Spleen (tissue), 11 donors: ENCODE results near the gene SULT6B1. TPM values are rescaled to one million over a fixed set of nuclear protein-coding genes. Genes with fewer than 3 reads are reported as not detected.
"Not testable (repeated sequence)": the region's sequence is repeated elsewhere in the genome, so short reads cannot be mapped to it uniquely, and the experiment has no call there.

Source experiments
- DNase-seq: peaks from one replicate; pipeline ENCODE4 v3.0.0-alpha.2; 2020
- H3K27ac ChIP-seq, 8 donors: fragments of 200-600 bp; sonication (generic) in 7 of 8; 1 replicate in 4 of 8; 2 replicates in 4 of 8; pipeline versions ENCODE4 v1.5.0 to v1.8.0; 2016 to 2021; ENCODE audit warnings: inconsistent platforms in 4 of 8, mild to moderate bottlenecking in 4 of 8, moderate library complexity in 1 of 8
- H3K27me3 ChIP-seq, 7 donors: fragments of 200-600 bp; sonication (generic) in 6 of 7; replicated peaks in 1 of 7; 1 replicate in 4 of 7; 2 replicates in 3 of 7; pipeline versions ENCODE4 v1.5.0 to v1.8.0; 2016 to 2021; ENCODE audit warnings: inconsistent platforms in 3 of 7, mild to moderate bottlenecking in 1 of 7
- H3K36me3 ChIP-seq, 6 donors: fragments of 200-600 bp; sonication (generic) in 5 of 6; 1 replicate in 4 of 6; 2 replicates in 2 of 6; pipeline versions ENCODE4 v1.5.0 to v1.8.0; 2016 to 2021; ENCODE audit warnings: inconsistent platforms in 2 of 6
- H3K4me1 ChIP-seq, 6 donors: fragments of 200-600 bp; sonication (generic) in 5 of 6; 1 replicate in 3 of 6; 2 replicates in 3 of 6; pipeline versions ENCODE4 v1.5.0 to v1.8.0; 2016 to 2021; ENCODE audit warnings: inconsistent platforms in 3 of 6
- H3K4me3 ChIP-seq, 8 donors: fragments of 200-600 bp; sonication (generic) in 7 of 8; 1 replicate in 4 of 8; 2 replicates in 4 of 8; pipeline versions ENCODE4 v1.5.0 to v1.8.0; 2016 to 2021; ENCODE audit warnings: inconsistent platforms in 4 of 8, mild to moderate bottlenecking in 4 of 8, moderate library complexity in 2 of 8
- H3K9me3 ChIP-seq, 8 donors: fragments of 200-600 bp; sonication (generic) in 7 of 8; 1 replicate in 4 of 8; 2 replicates in 4 of 8; pipeline versions ENCODE4 v1.5.0 to v1.8.0; 2016 to 2021; ENCODE audit warnings: inconsistent platforms in 4 of 8
- POLR2A ChIP-seq, 3 donors: fragments of 450-650 bp; IDR thresholded peaks; one replicate each; pipeline ENCODE4 v1.5.1; 2017; ENCODE audit warnings: antibody characterized with exemption in 3 of 3, mild to moderate bottlenecking in 1 of 3
- POLR2AphosphoS5 ChIP-seq, 3 donors: sonication (generic); formaldehyde crosslinking; IDR thresholded peaks; one replicate each; pipeline ENCODE4 v1.5.1; 2017; ENCODE audit warnings: antibody characterized with exemption in 3 of 3
- WGBS, 5 donors: extraction: QIAGEN DNeasy Blood & Tissue Kit in 3 of 5; methylation state at CpG; one replicate each; pipeline versions ENCODE4 v1.1.5 to v1.1.7; 2013 to 2018; 5-methylcytosine and 5-hydroxymethylcytosine counted together
- intact Hi-C: fragments of 100-400 bp; cut with DNase I; formaldehyde crosslinking; loops from one replicate; pipeline ENCODE4 v1.15.0; 2023; ENCODE audit warnings: low total_unique reads
- polyA plus RNA-seq, 3 donors: library from polyadenylated mRNA; stranded (reverse); fragments of 200-250 nt; gene quantifications; one replicate each; pipeline ENCODE4 v1.2.1, GENCODE V29; 2013
- total RNA-seq, 7 donors: library from RNA; depleted of rRNA in 3 of 7; stranded (reverse); fragments of >200 nt in 3 of 7; fragmentation: NEBNext Ultra II Directional in 4 of 7; extraction: Animal tissue kit (Norgen Biotek cat#: 25700) in 4 of 7; gene quantifications; one replicate each; pipeline versions ENCODE4 v1.1.0 to v1.2.1, GENCODE V29; 2016 to 2021
- TF ChIP-seq, protein P1 (sequence below), 11 experiments: fragments of 200-600 bp in 7 of 11; fragments of 450-650 bp in 4 of 11; sonication (generic) in 4 of 11; IDR thresholded peaks in 8 of 11; conservative IDR thresholded peaks in 3 of 11; 1 replicate in 7 of 11; 2 replicates in 4 of 11; pipeline versions ENCODE4 v1.4.0 to v1.8.0; 2016 to 2021; ENCODE audit warnings: antibody characterized with exemption in 11 of 11, inconsistent platforms in 4 of 11, mild to moderate bottlenecking in 1 of 11
- donor health status: healthy with polysubstance abuse.
- donor health status: DM: no; HTN: no; CAD: no; lungs with moderate emphysema.
- donor health status: DM: no; HTN: no; CAD: no.
- donor health status: Bipolar disorder and iron deficiency.
- donor health status: healthy.
- donor health status: DM: no; HTN: no; CAD: no.
- donor health status: DM: yes; HTN: yes; CAD: no.

The SULT6B1 gene
- total and polyA plus RNA-seq, 10 donors = not detected

DNA sequence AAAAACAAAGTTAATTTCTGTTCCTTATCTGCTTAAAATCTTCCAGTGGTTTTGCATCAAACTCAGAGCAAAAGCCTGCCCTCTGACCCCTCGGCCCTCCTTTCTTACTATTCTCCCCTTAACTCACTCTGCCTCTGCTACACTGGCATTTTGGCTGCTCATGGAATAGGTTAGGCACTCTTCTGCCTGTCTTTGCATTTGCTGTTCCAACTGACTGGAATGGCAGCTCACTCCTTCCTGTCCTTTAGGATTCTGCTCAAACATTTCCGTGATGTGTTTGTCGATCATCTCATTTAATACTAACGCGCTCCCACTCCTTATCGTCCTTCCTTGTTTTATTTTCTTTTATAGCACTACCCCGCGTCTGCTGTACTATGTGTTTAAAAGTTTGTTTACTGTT lies 42.1 kb upstream of the SULT6B1 start:
- intact Hi-C loops = no loop called here
- H3K36me3 ChIP-seq = peaks cover 0 to 41% (median 22%) of the 10 kb centered on the region in 6 donors
- WGBS, 5 donors = 1 to 3% (median 1%) methylated on average over 8 of the region's 8 CpGs
- peak overlapping the region; percentile 83 to 98 (median 94) for H3K27ac ChIP-seq
- H3K27me3 ChIP-seq = no peaks in the 10 kb centered on the region
- no peak for DNase-seq
- peak overlapping the region; percentile 68 to 90 (median 77) for H3K4me3 ChIP-seq
- no peaks in the 10 kb centered on the region for H3K9me3 ChIP-seq
- H3K4me1 ChIP-seq = peaks cover 25 to 82% (median 58%) of the 10 kb centered on the region in 6 donors
- TF ChIP-seq, protein P1, sequence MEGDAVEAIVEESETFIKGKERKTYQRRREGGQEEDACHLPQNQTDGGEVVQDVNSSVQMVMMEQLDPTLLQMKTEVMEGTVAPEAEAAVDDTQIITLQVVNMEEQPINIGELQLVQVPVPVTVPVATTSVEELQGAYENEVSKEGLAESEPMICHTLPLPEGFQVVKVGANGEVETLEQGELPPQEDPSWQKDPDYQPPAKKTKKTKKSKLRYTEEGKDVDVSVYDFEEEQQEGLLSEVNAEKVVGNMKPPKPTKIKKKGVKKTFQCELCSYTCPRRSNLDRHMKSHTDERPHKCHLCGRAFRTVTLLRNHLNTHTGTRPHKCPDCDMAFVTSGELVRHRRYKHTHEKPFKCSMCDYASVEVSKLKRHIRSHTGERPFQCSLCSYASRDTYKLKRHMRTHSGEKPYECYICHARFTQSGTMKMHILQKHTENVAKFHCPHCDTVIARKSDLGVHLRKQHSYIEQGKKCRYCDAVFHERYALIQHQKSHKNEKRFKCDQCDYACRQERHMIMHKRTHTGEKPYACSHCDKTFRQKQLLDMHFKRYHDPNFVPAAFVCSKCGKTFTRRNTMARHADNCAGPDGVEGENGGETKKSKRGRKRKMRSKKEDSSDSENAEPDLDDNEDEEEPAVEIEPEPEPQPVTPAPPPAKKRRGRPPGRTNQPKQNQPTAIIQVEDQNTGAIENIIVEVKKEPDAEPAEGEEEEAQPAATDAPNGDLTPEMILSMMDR (IDR thresholded peaks at IDR 0.05 in 8 of 11, conservative IDR thresholded peaks at IDR 0.05 in 3 of 11) = no peak
- no peak for TF ChIP-seq POLR2A (IDR thresholded peaks at IDR 0.05)
- TF ChIP-seq POLR2AphosphoS5 (IDR thresholded peaks at IDR 0.05) = no peak

DNA sequence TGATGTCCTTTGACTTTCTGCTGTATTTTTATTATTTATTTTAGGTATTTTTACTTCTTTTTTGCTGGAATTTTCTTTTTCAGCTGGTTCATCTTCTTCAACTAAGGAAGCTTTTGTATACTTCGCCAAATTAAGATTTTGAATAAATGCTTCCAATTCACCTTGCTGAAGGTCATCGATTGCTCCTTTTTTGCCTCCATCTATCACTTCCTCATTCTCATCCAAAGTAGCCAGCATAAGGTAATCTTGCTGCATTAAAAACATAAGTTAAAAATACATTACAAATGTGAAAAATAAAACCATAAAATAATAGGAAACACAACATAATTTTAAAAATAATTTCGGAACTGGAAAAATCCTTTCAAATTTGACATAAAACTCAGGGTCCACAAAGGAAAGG lies 40.3 kb upstream of the SULT6B1 start:
- intact Hi-C loops = no loop called here
- DNase-seq = no peak
- WGBS, 5 donors = 94 to 97% (median 95%) methylated on average over 3 of the region's 3 CpGs
- H3K27ac ChIP-seq = no peak overlapping the region
- peaks cover 0 to 32% (median 22%) of the 10 kb centered on the region in 6 donors for H3K36me3 ChIP-seq
- H3K27me3 ChIP-seq = no peaks in the 10 kb centered on the region
- H3K4me1 ChIP-seq = peaks cover 27 to 85% (median 58%) of the 10 kb centered on the region in 6 donors
- TF ChIP-seq POLR2A (IDR thresholded peaks at IDR 0.05) (no peak), POLR2AphosphoS5 (IDR thresholded peaks at IDR 0.05) (no peak)
- TF ChIP-seq, protein P1 (IDR thresholded peaks at IDR 0.05 in 8 of 11, conservative IDR thresholded peaks at IDR 0.05 in 3 of 11) = no peak
- no peaks in the 10 kb centered on the region for H3K9me3 ChIP-seq
- H3K4me3 ChIP-seq = no peak overlapping the region

DNA sequence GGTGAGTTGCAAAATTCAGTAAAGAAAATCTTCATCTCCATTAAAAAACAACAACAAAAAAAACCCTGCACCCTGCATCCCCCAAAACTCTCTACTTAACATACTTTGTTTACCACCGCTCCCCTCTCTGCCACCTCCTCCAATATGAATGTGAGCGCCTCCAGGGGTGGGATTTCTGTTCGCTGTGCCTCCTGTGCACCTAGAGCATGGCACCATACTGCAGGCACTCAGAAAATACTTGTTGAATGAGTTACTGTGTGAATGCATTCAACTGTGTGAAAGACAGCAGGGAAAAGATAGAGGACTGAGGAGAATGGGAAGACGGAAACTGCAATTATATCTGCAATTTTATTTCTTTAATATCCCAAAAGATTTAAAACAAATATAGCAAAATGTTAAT lies 38.4 kb upstream of the SULT6B1 start:
- 94 to 98% (median 95%) methylated on average over 4 of the region's 4 CpGs for WGBS, 5 donors

DNA sequence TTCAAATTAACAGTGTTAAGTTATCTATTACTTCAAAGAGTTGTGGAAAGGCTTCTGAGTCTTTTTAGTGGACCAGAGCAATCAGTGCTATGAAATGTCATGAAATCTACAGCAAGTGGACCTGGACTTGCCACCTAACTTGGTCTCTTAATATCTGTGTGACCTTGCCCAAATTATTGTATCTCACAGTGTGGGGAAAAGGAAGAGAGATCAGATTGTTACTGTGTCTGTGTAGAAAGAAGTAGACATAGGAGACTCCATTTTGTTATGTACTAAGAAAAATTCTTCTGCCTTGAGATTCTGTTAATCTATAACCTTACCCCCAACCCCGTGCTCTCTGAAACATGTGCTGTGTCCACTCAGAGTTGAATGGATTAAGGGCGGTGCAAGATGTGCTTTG lies 36.7 kb upstream of the SULT6B1 start:
- DNase-seq, H3K9me3 ChIP-seq, H3K27ac ChIP-seq, H3K27me3 ChIP-seq, intact Hi-C loops, H3K4me3 ChIP-seq: not testable (repeated sequence)
- H3K4me1 ChIP-seq = peaks cover 14 to 68% (median 35%) of the 10 kb centered on the region in 6 donors
- WGBS, 5 donors = 100% methylated on average over 1 of the region's 2 CpGs; no CpG with 5 or more reads in 4 of the 5 donors
- peaks cover 0 to 68% (median 50%) of the 10 kb centered on the region in 6 donors for H3K36me3 ChIP-seq

More for the DNA sequence above, 38.4 kb upstream of the SULT6B1 start:
- Histone ChIP-seq H3K27ac (no peak overlapping the region), H3K4me1 (peaks cover 19 to 79% (median 43%) of the 10 kb centered on the region in 6 donors), H3K4me3 (no peak overlapping the region), H3K27me3 (no peaks in the 10 kb centered on the region), H3K36me3 (peaks cover 0 to 51% (median 35%) of the 10 kb centered on the region in 6 donors), H3K9me3 (no peaks in the 10 kb centered on the region)
- DNase-seq = no peak
- TF ChIP-seq, protein P1 (IDR thresholded peaks at IDR 0.05 in 8 of 11, conservative IDR thresholded peaks at IDR 0.05 in 3 of 11) = no peak
- TF ChIP-seq POLR2A (IDR thresholded peaks at IDR 0.05) = no peak
- TF ChIP-seq POLR2AphosphoS5 (IDR thresholded peaks at IDR 0.05) = no peak
- intact Hi-C loops = no loop called here

DNA sequence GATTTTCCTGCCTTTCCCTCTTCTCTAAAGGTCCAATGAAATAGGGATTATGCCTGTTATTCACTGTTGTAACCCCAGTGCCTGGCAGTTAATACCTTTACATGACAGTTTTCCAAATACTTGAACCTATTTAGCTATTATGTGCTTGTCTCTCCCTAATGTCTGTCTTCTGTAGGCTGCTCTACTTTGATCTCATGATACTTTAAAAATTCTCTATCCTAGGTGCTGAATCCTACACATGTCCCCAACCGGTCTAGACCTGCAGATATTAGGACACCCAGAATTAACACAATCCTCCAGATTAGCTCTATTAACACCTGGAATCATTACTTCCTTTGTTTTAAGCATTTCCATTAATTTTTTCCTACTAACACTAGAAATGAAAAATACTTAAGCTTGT lies 35.6 kb upstream of the SULT6B1 start:
- TF ChIP-seq, protein P1 (IDR thresholded peaks at IDR 0.05 in 8 of 11, conservative IDR thresholded peaks at IDR 0.05 in 3 of 11) = no peak
- TF ChIP-seq POLR2AphosphoS5 (IDR thresholded peaks at IDR 0.05) = no peak
- TF ChIP-seq POLR2A (IDR thresholded peaks at IDR 0.05) = no peak
- Histone ChIP-seq H3K9me3 (no peaks in the 10 kb centered on the region), H3K27me3 (no peaks in the 10 kb centered on the region), H3K4me1 (peaks cover 6 to 57% (median 24%) of the 10 kb centered on the region in 6 donors), H3K27ac (no peak overlapping the region), H3K4me3 (no peak overlapping the region), H3K36me3 (peaks cover 0 to 79% (median 60%) of the 10 kb centered on the region in 6 donors)
- DNase-seq = no peak
- 93 to 100% (median 94%) methylated on average over 1 of the region's 1 CpG for WGBS, 5 donors
- intact Hi-C loops = no loop called here
